ENCODE results near the gene HLA-E.
"Not testable (repeated sequence)": the region's sequence is repeated elsewhere in the genome, so short reads cannot be mapped to it uniquely, and the experiment has no call there.

GRCh38 chr6:30495060-30495459 lies 5.8 kb downstream of the HLA-E start:
- TF ChIP-seq CTCF, POLR2A, EP300 (IDR thresholded peaks at IDR 0.05): not testable (repeated sequence)
